MM.1S (cell line): ENCODE data around the gene TRPM2.

ENCODE experiments used
- DNase-seq: peaks from one replicate; pipeline ENCODE4 v3.0.0-alpha.2; 2015
- H2AFZ ChIP-seq: fragments of 300-600 bp; sonication (generic); 2 replicates; pipeline ENCODE4 v1.6.0; 2016; ENCODE audit warnings: antibody characterized with exemption, low read length
- H3F3A ChIP-seq: fragments of 300-600 bp; sonication (generic); 2 replicates; pipeline ENCODE4 v1.6.1; 2016; ENCODE audit warnings: mild to moderate bottlenecking, antibody characterized with exemption, low read length, moderate library complexity, mixed read lengths; ENCODE audit not compliant: insufficient read depth
- H3K27ac ChIP-seq: fragments of 300-600 bp; sonication (generic); 2 replicates; pipeline ENCODE4 v1.5.1; 2016; ENCODE audit warnings: mild to moderate bottlenecking, low read length
- H3K27me3 ChIP-seq: fragments of 300-600 bp; sonication (generic); replicated peaks from 2 replicates; pipeline ENCODE4 v1.6.0; 2016; ENCODE audit warnings: low read length; ENCODE audit not compliant: insufficient read depth
- H3K36me3 ChIP-seq: fragments of 300-600 bp; sonication (generic); replicated peaks from 2 replicates; pipeline ENCODE4 v1.6.1; 2016; ENCODE audit warnings: mild to moderate bottlenecking, low read length, mixed read lengths; ENCODE audit not compliant: insufficient read depth
- H3K4me1 ChIP-seq: fragments of 300-600 bp; sonication (generic); 2 replicates; pipeline ENCODE4 v1.6.1; 2016; ENCODE audit warnings: low read length, mixed read lengths
- H3K4me2 ChIP-seq: fragments of 300-600 bp; sonication (generic); 2 replicates; pipeline ENCODE4 v1.6.0; 2016; ENCODE audit warnings: low read depth, low read length
- H3K4me3 ChIP-seq: fragments of 300-600 bp; sonication (generic); 2 replicates; pipeline ENCODE4 v1.5.1; 2016; ENCODE audit warnings: low read length, mixed read lengths
- H3K79me2 ChIP-seq: fragments of 300-600 bp; sonication (generic); 2 replicates; pipeline ENCODE4 v1.6.1; 2016; ENCODE audit warnings: mixed run types, low read length, mixed read lengths
- H3K9ac ChIP-seq: fragments of 300-600 bp; sonication (generic); 2 replicates; pipeline ENCODE4 v1.6.1; 2016; ENCODE audit warnings: low read length, mixed read lengths
- H3K9me2 ChIP-seq: fragments of 300-600 bp; sonication (generic); replicated peaks from 2 replicates; pipeline ENCODE4 v1.6.1; 2016; ENCODE audit warnings: mild to moderate bottlenecking, low read length, mixed read lengths; ENCODE audit not compliant: insufficient read depth
- H3K9me3 ChIP-seq: fragments of 300-600 bp; sonication (generic); replicated peaks from 2 replicates; pipeline ENCODE4 v1.6.1; 2016; ENCODE audit warnings: mild to moderate bottlenecking, low read length, mixed read lengths; ENCODE audit not compliant: insufficient read depth
- H4K20me1 ChIP-seq: fragments of 300-600 bp; sonication (generic); 2 replicates; pipeline ENCODE4 v1.6.1; 2016; ENCODE audit warnings: mild to moderate bottlenecking, low read length, moderate library complexity, mixed read lengths; ENCODE audit not compliant: insufficient read depth
- CTCF ChIP-seq: fragments of 300-600 bp; sonication (generic); IDR thresholded peaks from 2 replicates; pipeline ENCODE4 v1.5.1; 2016; ENCODE audit warnings: antibody characterized with exemption, low read length, mixed read lengths
- EZH2 ChIP-seq: fragments of 300-600 bp; sonication (generic); optimal IDR thresholded peaks from 2 replicates; pipeline ENCODE3; 2017; ENCODE audit warnings: low read depth, mild to moderate bottlenecking, antibody characterized with exemption, low read length, mixed read lengths
- EZH2phosphoT487 ChIP-seq: fragments of 300-600 bp; sonication (generic); IDR thresholded peaks from 2 replicates; pipeline ENCODE4 v1.6.1; 2018; ENCODE audit warnings: antibody characterized with exemption, low read length

The TRPM2 gene

GRCh38 chr21:44490816-44491215 is 137.4 kb downstream of the TRPM2 start:
- H3K27me3 ChIP-seq, result peaks cover 88% of the 10 kb centered on the region
- no peaks in the 10 kb centered on the region for H4K20me1 ChIP-seq
- no peaks in the 10 kb centered on the region for H3K9me2 ChIP-seq
- H3K36me3 ChIP-seq, result no peaks in the 10 kb centered on the region
- H3K4me3 ChIP-seq, result no peak overlapping the region
- H3K27ac ChIP-seq, result no peak overlapping the region
- H3K9ac ChIP-seq, result no peak overlapping the region
- no peak for DNase-seq
- H3K4me1 ChIP-seq, result no peaks in the 10 kb centered on the region
- no peaks in the 10 kb centered on the region for H3K9me3 ChIP-seq
- H3F3A ChIP-seq, result no peaks in the 10 kb centered on the region
- TF ChIP-seq EZH2 (no peak), EZH2phosphoT487 (no peak), CTCF (no peak)
- H3K79me2 ChIP-seq, result no peaks in the 10 kb centered on the region
- no peak overlapping the region for H2AFZ ChIP-seq
- H3K4me2 ChIP-seq, result no peak overlapping the region
